Activated CD8-positive, alpha-beta memory T cell treated with anti-CD3 and anti-CD28 coated beads for 24 hours (primary cell): ENCODE measurements around the gene GRIK5.

Experiments used
- DNase-seq: peaks from one replicate; pipeline ENCODE4 v3.0.0-alpha.2; 2020

GRIK5 gene

DNA sequence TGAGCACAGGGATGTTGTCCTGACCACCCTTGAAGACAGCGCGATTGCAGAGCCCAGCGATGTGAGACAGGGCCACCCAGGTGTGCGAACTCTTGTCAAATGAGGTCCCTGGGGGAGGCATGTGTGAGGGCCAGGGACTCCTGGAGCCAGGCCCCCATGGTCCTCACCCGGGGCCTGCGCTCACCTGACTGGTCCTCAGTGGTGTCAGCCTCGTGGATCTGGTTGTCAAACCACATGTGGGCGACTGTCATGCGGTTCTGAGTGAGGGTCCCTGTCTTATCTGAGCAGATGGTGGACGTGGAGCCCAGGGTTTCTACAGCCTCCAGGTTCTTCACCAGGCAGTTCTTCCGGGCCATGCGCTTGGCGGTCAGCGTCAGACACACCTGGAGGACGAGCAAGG lies 88.3 kb downstream of the GRIK5 start:
- no peak for DNase-seq

DNA sequence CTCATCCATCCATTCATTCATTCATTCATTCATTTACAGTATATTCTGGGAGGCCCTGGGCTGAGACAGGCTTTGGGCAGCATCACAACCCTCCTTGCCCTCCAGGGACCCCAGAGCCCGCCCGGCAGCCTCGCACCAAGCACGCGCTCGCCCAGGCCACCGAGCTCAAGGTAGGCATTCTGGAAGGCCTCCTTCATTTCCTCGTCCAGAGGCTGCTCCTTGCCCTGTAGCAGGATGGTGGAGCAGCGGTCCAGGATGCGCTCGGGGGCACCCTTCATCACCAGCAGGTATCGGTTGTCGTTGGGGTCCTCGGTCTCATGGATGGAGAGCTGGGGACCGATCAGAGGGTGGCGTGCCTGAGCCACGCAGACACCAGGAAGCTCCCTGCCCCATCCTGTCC lies 91.5 kb downstream of the GRIK5 start:
- no peak for DNase-seq

DNA sequence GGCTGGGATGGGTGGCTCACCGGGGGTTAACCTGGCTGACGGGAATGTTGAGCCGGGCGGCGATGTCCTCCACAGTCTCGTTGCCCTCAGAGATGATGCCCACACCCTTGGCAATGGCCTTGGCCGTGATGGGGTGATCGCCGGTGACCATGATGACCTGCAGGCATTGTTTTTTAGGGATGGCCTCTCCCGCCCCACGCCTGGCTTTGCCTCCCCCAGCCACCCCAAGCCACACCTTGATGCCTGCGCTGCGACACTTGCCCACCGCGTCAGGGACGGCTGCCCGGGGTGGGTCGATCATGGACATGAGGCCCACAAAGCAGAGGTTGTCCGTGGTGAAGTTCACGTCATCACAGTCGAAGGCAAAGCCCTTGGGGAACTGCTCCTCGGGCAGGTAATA lies 92.1 kb downstream of the GRIK5 start:
- no peak for DNase-seq

- DNase-seq = no peak
Measured at GRCh38 chr19:41974652-41975051, 95.4 kb downstream of the GRIK5 start.

- DNase-seq = no peak
Measured at GRCh38 chr19:41971363-41971762, 98.6 kb downstream of the GRIK5 start.

DNA sequence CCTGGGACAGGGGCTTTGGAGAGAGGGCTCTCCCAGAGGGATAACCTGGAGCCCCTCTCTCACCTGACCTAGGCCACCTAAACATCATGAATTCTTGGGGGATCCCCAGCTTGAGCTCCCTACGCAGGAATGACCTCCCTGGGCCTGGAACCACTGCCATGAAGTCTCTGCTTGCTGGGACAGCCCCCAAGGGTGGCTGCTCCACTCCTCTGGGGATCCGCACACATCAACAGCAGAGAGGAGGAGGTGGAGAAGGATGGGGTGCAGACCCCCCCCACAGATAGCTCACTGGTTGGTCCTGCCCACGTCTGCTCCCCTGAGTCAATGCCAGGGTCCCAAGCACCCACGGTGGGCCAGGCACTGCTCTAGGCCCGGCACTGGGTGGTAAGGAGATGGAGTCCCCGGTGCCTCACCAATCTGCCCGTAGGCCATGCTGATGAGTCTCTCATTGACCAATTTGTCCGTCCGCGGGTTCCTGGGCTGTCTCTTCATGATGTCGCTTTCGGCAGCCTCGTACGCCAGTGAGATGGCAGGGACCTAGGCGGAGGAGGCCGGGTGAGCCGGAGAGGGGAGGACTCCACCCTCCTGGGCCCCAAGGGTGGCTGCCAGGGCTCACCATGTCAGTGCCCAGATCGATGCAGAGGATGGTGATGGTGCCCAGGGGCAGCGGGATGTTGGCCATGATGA lies 100.1 kb downstream of the GRIK5 start:
- no peak for DNase-seq

DNA sequence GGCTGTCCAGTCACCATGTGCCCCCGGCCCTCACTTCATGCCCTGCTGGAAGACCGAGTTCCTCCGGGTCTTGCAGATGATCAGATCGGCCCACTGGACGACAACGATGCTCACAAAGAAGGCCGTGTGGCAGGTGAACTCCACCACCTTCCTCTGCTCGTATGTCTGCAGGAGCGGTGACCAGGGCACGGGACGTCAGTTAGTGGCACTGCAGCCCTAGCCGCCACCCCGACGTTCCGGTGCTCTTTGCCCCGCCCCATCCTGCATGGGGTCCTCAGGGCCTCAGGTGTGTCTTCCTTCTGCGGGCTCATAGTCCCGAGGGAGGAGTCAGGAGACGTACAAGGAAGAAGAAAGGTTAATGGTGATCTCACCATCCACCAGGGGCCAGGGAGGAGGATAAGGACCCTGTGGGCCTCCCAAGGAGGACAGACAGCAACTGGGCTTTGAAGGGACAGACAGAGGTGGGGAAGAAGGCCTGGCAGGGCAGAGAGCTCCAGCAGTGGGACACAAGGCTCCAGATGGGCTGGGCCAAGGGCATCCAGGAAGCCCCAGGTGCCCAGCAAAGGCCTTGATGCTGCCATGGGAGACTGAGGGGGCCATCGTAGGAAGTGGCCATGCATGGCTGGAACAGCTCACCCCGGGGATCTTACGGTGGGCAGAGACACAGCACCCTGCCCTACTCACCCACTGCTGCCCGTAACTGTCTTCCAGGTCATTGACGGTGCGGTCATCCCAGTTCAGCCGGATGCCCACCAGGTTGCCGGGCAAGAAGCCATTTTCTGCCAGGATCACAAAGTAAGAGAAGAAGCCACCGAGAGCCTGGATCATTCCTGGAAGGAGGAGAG lies 101.0 kb downstream of the GRIK5 start:
- no peak for DNase-seq

DNA sequence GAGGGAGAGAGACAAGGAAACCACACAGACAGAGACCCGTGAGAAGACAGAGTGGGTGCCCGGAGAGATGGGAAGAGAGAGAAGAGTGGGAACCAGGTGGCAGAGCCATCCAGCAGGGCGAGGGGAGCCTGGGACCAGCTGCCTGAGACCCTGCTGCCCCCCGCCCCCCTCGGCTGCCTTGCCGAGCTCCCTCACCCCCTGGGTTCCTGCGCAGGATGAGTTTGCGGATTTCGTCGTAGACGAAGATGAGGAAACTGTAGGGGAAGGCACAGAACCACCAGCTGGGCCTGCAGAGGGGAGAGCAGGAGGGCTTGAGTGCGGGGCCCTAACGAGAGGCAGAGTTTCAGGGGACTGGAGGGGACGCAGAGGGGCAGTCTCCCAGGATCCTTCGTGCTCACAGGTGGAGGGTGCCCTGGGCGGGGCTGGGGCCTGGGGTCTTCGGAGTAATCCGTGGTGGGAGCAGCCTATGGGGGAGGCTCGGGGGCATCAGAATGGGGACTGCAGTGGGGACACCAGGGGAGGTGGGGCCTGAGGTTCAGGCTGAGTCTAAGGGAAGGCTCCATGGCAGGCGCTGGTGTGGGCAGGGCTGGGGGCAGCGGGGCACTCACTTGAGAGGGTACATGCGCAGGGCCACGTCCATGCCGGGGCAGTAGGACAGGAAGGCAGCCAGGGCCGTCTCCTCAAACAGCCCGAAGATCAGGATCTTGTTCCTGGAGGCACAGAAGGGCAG lies 102.8 kb downstream of the GRIK5 start:
- DNase-seq = no peak

GRCh38 chr19:41965106-41965505 lies 104.9 kb downstream of the GRIK5 start:
- no peak for DNase-seq

- no peak for DNase-seq
Measured at GRCh38 chr19:41960973-41961372, 109.0 kb downstream of the GRIK5 start.

- peak; percentile 94 for DNase-seq
Measured at GRCh38 chr19:41959056-41960053, 110.7 kb downstream of the GRIK5 start, which contains the start of gene RABAC1. Gene RABAC1, minus strand, starts transcription at chr19:41959321. Its CDS starts 29 bp downstream, at chr19:41959292.

GRCh38 chr19:41958367-41959055 lies 111.5 kb downstream of the GRIK5 start:
- DNase-seq = peak; percentile 91

GRCh38 chr19:41957838-41958366 lies 112.1 kb downstream of the GRIK5 start:
- peak; percentile 66 for DNase-seq

- no peak for DNase-seq
Measured at GRCh38 chr19:41957161-41957837, 112.7 kb downstream of the GRIK5 start.

DNA sequence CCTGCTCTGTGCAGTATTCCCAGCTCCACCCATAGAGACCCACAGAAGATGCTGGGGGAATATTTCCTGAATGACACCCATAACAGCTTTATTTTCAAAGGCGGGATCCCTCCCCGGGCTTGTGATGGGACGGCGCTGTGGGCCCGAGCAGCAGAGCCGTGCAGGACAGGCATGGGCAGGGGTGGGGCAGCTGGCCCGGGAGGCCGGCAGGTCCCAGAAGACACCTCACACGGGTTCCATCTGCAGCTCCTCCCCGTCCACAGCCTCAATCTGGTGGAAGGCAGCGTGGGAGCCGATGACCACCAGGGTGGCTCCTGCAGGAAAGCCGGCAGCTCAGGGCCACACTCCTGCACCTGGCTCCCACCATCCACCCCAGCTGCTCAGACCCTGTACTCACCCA lies 113.4 kb downstream of the GRIK5 start:
- no peak for DNase-seq

GRCh38 chr19:41955521-41955920 lies 114.5 kb downstream of the GRIK5 start:
- no peak for DNase-seq

DNA sequence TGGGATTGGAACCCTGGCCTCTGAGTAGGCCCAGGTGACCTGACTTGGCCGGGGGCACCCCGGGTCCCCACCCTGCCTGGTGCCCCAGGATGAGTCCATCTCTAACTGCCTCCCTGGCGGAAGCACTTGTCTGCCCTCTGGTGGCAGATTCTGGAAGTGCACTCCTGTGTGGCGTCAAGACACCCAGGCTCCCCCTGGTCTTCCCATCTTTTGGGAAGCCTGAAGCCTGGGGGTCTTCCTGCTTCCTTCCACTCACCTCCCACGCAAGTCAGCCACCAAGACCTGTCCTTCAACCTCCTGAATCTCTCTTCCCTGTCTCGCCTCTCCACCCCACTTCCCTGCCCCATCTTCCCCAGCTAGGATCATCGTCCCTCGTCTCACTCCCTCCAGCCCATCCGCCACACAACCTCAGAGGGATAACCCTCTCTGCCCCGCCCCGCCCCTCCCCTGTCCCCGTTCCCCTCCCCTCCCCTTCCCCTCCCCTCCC lies 118.3 kb downstream of the GRIK5 start:
- peak; percentile 99 for DNase-seq
